ENCODE data around the gene AZU1. TPM values are rescaled to one million over a fixed set of nuclear protein-coding genes. Genes with fewer than 3 reads are reported as not detected.

The AZU1 gene
- total RNA-seq, 1 experiment from 2014 or later, result not detected

- DNase-seq (ENCODE audit: low read depth, low spot score) (no peak), ATAC-seq (peak; percentile 57)
- no TSS peak for BruUV-seq (replicated peaks)
- POLR2A ChIA-PET, result no interaction called here
- Histone ChIP-seq H2AFZ (ENCODE audit: low read depth, low read length, poor library complexity, severe bottlenecking) (no peak overlapping the region), H3K9ac (ENCODE audit: low read length) (peak overlapping the region; percentile 32; the same call in 1 of the 2 replicates), H3K27ac (ENCODE audit: low read depth, low read length) (no peak overlapping the region; the same call in 1 of the 2 replicates), H3K4me2 (ENCODE audit: low read length) (peak overlapping the region; percentile 98), H3K4me3 (replicated peaks in 1 of 2; ENCODE audit: low read depth in 1 of 2, low read length in 2 of 2) (peak overlapping the region; percentile 27 to 55), H3K79me2 (ENCODE audit: insufficient read depth, low read length) (no peaks in the 10 kb centered on the region), H3K4me1 (ENCODE audit: control insufficient read depth in 1 of 2, insufficient read depth in 2 of 2, low read length in 2 of 2) (peaks cover 12 to 19% of the 10 kb centered on the region in 2 experiments; a peak in 3 of 4 replicates), H3K27me3 (ENCODE audit: insufficient read depth, low read length) (no peaks in the 10 kb centered on the region; the same call in 1 of the 2 replicates), H4K20me1 (ENCODE audit: insufficient read depth) (no peaks in the 10 kb centered on the region), H3K36me3 (ENCODE audit: control insufficient read depth in 1 of 2, insufficient read depth in 2 of 2, low read length in 2 of 2) (no peaks in the 10 kb centered on the region), H3K9me3 (ENCODE audit: control insufficient read depth in 1 of 2, insufficient read depth in 1 of 2, low read depth in 1 of 2, low read length in 2 of 2) (no peaks in the 10 kb centered on the region), H3K9me2 (ENCODE audit: insufficient read depth) (no peaks in the 10 kb centered on the region)
- CTCF ChIA-PET, result no interaction called here
- RAD21 ChIA-PET (ENCODE audit: low non-redundant PET in 1 of 2, low total read pairs in 2 of 2, uncharacterized antibody in 2 of 2, unreplicated experiment in 2 of 2), result no interaction called here
- intact Hi-C loops (cut with micrococcal nuclease), result no loop called here
- TF ChIP-seq ZNF274 (IDR thresholded peaks at IDR 0.05; ENCODE audit: low read depth, low read length) (no peak), ELF1 (IDR thresholded peaks at IDR 0.05; ENCODE audit: borderline replicate concordance, low read depth) (no peak), CBX3 (IDR thresholded peaks at IDR 0.05; ENCODE audit: low read depth) (no peak), MAX (IDR thresholded peaks at IDR 0.05) (no peak), CTCF (IDR thresholded peaks at IDR 0.05 in 2 of 3, conservative IDR thresholded peaks at IDR 0.05 in 1 of 3; ENCODE audit: borderline replicate concordance in 1 of 3, insufficient read depth in 1 of 3, low read depth in 2 of 3, low read length in 2 of 3) (no peak), ATF3 (IDR thresholded peaks at IDR 0.05) (no peak), CEBPB (IDR thresholded peaks at IDR 0.05; ENCODE audit: low read depth) (no peak), ZFX (IDR thresholded peaks at IDR 0.05) (no peak), POLR2A (IDR thresholded peaks at IDR 0.05; ENCODE audit: borderline replicate concordance, extremely low read depth, insufficient read depth, insufficient read length) (no peak)
Measured at GRCh38 chr19:843836-844545, 16.4 kb downstream of the AZU1 start.

Measured in HCT116 (cell line).